HCEC 1CT (cell line): ENCODE results near the gene MAP1B.
A peak's percentile ranks its signal among the peaks of the same experiment; 100 is the strongest.

Experiments used
- DNase-seq: peaks from one replicate; pipeline ENCODE4 v3.0.0-alpha.2; 2017

The MAP1B gene

GRCh38 chr5:72134226-72134899 is 27.1 kb downstream of the MAP1B start:
- peak; percentile 52 for DNase-seq

- peak; percentile 70 for DNase-seq
Observed at GRCh38 chr5:72137826-72138409, 30.6 kb downstream of the MAP1B start.

- peak; percentile 97 for DNase-seq
Observed at GRCh38 chr5:72138943-72139521, 31.8 kb downstream of the MAP1B start.

- peak; percentile 46 for DNase-seq
Observed at GRCh38 chr5:72140711-72141110, 33.4 kb downstream of the MAP1B start.

- peak; percentile 99 for DNase-seq
Observed at GRCh38 chr5:72141440-72142355, 34.4 kb downstream of the MAP1B start.

GRCh38 chr5:72144762-72145161 is 37.5 kb downstream of the MAP1B start:
- DNase-seq: no peak

- DNase-seq: peak; percentile 36
Observed at GRCh38 chr5:72145348-72145747, 38.1 kb downstream of the MAP1B start.

- DNase-seq: no peak
Observed at GRCh38 chr5:72146056-72146455, 38.8 kb downstream of the MAP1B start.

- DNase-seq: no peak
Observed at GRCh38 chr5:72147569-72147968, 40.3 kb downstream of the MAP1B start.

- peak; percentile 44 for DNase-seq
Observed at GRCh38 chr5:72149742-72150141, 42.5 kb downstream of the MAP1B start.

- peak; percentile 75 for DNase-seq
Observed at GRCh38 chr5:72151169-72151568, 43.9 kb downstream of the MAP1B start.

- peak; percentile 40 for DNase-seq
Observed at GRCh38 chr5:72151646-72152045, 44.4 kb downstream of the MAP1B start.

GRCh38 chr5:72152545-72152944 is 45.3 kb downstream of the MAP1B start:
- DNase-seq: peak; percentile 62

- no peak for DNase-seq
Observed at GRCh38 chr5:72153551-72153950, 46.3 kb downstream of the MAP1B start.

- DNase-seq: no peak
Observed at GRCh38 chr5:72154076-72154756, 46.9 kb downstream of the MAP1B start.

GRCh38 chr5:72156946-72157624 is 49.8 kb downstream of the MAP1B start:
- peak; percentile 99 for DNase-seq

GRCh38 chr5:72157625-72157962 is 50.3 kb downstream of the MAP1B start:
- no peak for DNase-seq

GRCh38 chr5:72159501-72159911 is 52.2 kb downstream of the MAP1B start:
- peak; percentile 74 for DNase-seq

- DNase-seq: peak; percentile 98
Observed at GRCh38 chr5:72160329-72160728, 53.1 kb downstream of the MAP1B start.

- DNase-seq: peak; percentile 84
Observed at GRCh38 chr5:72160959-72161358, 53.7 kb downstream of the MAP1B start.

- no peak for DNase-seq
Observed at GRCh38 chr5:72161951-72162350, 54.7 kb downstream of the MAP1B start.

- peak; percentile 45 for DNase-seq
Observed at GRCh38 chr5:72163349-72163983, 56.2 kb downstream of the MAP1B start.
